Measurements from ENCODE around the gene RAB28.

- TF ChIP-seq CTCF (IDR thresholded peaks at IDR 0.05; ENCODE audit: low read depth, low read length) = no peak
- no peak for TF ChIP-seq EZH2phosphoT487 (IDR thresholded peaks at IDR 0.05; ENCODE audit: low read depth)
Observed at GRCh38 chr4:13471400-13471799, 12.7 kb downstream of the RAB28 start.
